A673 (cell line): ENCODE measurements around the gene MESD. TPM values are rescaled to one million over a fixed set of nuclear protein-coding genes. Genes with fewer than 3 reads are reported as not detected.

ENCODE experiments used
- BruUV-seq: library from RNA; stranded (reverse); fragments of 400-500 nt; replicated peaks from 2 replicates; lab custom pipeline; 2021; lab: Mats Ljungman, UMichigan
- CTCF ChIA-PET: fragments of 300-600 bp; sonication (Branson Sonifier 250); formaldehyde crosslinking; loops from one replicate; lab custom pipeline; 2022; ENCODE audit warnings: antibody characterized with exemption; lab: Charles Lee
- POLR2A ChIA-PET: fragments of 300-600 bp; sonication (Branson Sonifier 250); formaldehyde crosslinking; loops from one replicate; lab custom pipeline; 2022; ENCODE audit warnings: antibody characterized with exemption; ENCODE audit not compliant: low non-redundant PET; lab: Charles Lee
- DNase-seq: peaks from one replicate; pipeline ENCODE4 v3.0.0-alpha.2; 2015; ENCODE audit warnings: low spot score
- H3K27ac ChIP-seq: fragments of 200-600 bp; sonication (generic); 2 replicates; pipeline ENCODE4 v1.5.1; 2016; ENCODE audit warnings: mixed run types, low read depth, mild to moderate bottlenecking, mixed read lengths, antibody characterized with exemption, low read length; ENCODE audit not compliant: poor library complexity, severe bottlenecking
- H3K27me3 ChIP-seq: fragments of 200-600 bp; sonication (generic); replicated peaks from 2 replicates; pipeline ENCODE4 v1.6.1; 2017; ENCODE audit warnings: mixed run types, low read depth, mild to moderate bottlenecking, mixed read lengths, antibody characterized with exemption, low read length; ENCODE audit not compliant: insufficient read depth, poor library complexity
- H3K36me3 ChIP-seq: fragments of 200-600 bp; sonication (generic); 2 replicates; pipeline ENCODE4 v1.6.1; 2016; ENCODE audit warnings: mixed run types, mild to moderate bottlenecking, mixed read lengths, antibody characterized with exemption, low read length; ENCODE audit not compliant: insufficient read depth, poor library complexity, severe bottlenecking
- H3K4me1 ChIP-seq: fragments of 200-600 bp; sonication (generic); 2 replicates; pipeline ENCODE4 v1.6.1; 2017; ENCODE audit warnings: mixed run types, mild to moderate bottlenecking, mixed read lengths, antibody characterized with exemption, low read length; ENCODE audit not compliant: insufficient read depth, poor library complexity, severe bottlenecking
- H3K4me3 ChIP-seq: fragments of 200-600 bp; sonication (generic); 2 replicates; pipeline ENCODE4 v1.5.1; 2016; ENCODE audit warnings: low read depth, mixed run types, mild to moderate bottlenecking, mixed read lengths, low read length; ENCODE audit not compliant: poor library complexity, severe bottlenecking
- H3K9me3 ChIP-seq: fragments of 200-600 bp; sonication (generic); 2 replicates; pipeline ENCODE4 v1.6.1; 2016; ENCODE audit warnings: mixed run types, low read depth, mild to moderate bottlenecking, mixed read lengths, antibody characterized with exemption, low read length; ENCODE audit not compliant: poor library complexity, severe bottlenecking
- EZH2 ChIP-seq: fragments of 200-600 bp; sonication (generic); IDR thresholded peaks from 2 replicates; pipeline ENCODE4 v1.6.1; 2017; ENCODE audit warnings: borderline replicate concordance, low read depth, mild to moderate bottlenecking, mixed read lengths, antibody characterized with exemption, low read length; ENCODE audit not compliant: poor library complexity, severe bottlenecking
- intact Hi-C: fragments of 100-400 bp; cut with micrococcal nuclease; formaldehyde crosslinking; loops from one replicate; pipeline ENCODE4 v1.10.0; 2022; ENCODE audit not compliant: unreplicated experiment
- total RNA-seq: library from RNA; stranded (reverse); gene quantifications from 2 replicates; pipeline ENCODE4 v1.2.3, GENCODE V29; 2021
- TF ChIP-seq, protein P1 (sequence below): fragments of 300-800, 200-600 bp; sonication (generic); conservative IDR thresholded peaks from 2 replicates; pipeline ENCODE4 v1.5.1; 2017; ENCODE audit warnings: low read depth, mild to moderate bottlenecking, antibody characterized with exemption, low read length, moderate library complexity, mixed read lengths

MESD gene
- total RNA-seq, 1 experiment from 2014 or later = 28.1 TPM

DNA sequence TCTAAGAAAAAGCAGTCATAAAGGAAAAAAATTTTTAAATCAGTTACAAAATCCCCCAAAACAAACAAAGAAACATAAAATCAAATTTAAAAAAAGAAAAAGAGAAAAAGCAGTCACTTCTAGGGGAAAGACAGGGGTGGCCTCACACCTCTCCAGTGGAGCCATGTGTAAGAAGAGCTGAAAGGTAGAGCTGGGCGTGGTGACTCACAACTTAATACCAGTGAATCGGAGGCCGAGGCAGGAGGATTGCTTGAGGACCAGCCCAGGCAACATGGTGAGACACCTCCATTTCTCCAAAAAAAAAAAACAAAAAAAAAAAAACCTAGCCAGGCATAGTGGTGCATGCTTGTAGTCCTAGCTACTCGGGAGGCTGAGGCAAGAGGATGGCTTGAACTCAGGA, 14.7 kb downstream of the MESD start:
- Histone ChIP-seq H3K9me3 (no peaks in the 10 kb centered on the region), H3K27ac (no peak overlapping the region), H3K4me1 (peaks cover 10% of the 10 kb centered on the region), H3K36me3 (peaks cover 16% of the 10 kb centered on the region), H3K4me3 (no peak overlapping the region), H3K27me3 (no peaks in the 10 kb centered on the region)
- ChIA-PET POLR2A (interaction anchor here (0.6 kb wide), 2 partner anchors 212 to 241 kb away, joined by 3 to 5 read pairs; no protein-coding TSS in a partner anchor), CTCF (interaction anchor here (0.7 kb wide), 1 partner anchor 269 kb away, joined by 6 read pairs; no protein-coding TSS in a partner anchor)
- DNase-seq = no peak
- TF ChIP-seq, protein P1, sequence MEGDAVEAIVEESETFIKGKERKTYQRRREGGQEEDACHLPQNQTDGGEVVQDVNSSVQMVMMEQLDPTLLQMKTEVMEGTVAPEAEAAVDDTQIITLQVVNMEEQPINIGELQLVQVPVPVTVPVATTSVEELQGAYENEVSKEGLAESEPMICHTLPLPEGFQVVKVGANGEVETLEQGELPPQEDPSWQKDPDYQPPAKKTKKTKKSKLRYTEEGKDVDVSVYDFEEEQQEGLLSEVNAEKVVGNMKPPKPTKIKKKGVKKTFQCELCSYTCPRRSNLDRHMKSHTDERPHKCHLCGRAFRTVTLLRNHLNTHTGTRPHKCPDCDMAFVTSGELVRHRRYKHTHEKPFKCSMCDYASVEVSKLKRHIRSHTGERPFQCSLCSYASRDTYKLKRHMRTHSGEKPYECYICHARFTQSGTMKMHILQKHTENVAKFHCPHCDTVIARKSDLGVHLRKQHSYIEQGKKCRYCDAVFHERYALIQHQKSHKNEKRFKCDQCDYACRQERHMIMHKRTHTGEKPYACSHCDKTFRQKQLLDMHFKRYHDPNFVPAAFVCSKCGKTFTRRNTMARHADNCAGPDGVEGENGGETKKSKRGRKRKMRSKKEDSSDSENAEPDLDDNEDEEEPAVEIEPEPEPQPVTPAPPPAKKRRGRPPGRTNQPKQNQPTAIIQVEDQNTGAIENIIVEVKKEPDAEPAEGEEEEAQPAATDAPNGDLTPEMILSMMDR = no peak
- TF ChIP-seq EZH2 = no peak
- intact Hi-C loops = loop anchor here (5.0 kb wide), 2 partner anchors 408 to 518 kb away; no protein-coding TSS in a partner anchor
- BruUV-seq = no TSS peak

DNA sequence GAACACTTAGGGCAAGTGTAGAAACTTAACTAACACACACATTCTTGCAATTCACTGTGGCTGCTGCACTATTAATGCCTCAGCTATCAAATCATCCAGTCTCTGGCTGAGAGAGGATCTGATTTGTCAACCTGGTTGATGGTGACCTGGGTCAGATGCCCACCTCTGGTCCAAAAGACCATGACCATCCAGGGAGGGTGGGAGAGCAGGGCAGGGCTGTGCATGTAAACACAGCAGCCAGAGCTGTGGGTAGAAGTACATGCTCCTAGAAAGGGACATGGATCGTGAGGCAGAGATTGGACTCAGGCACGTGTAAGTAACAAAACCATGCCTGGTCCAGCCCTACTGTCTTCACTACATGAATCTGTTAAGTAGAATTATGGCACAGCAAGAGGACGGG, 17.3 kb downstream of the MESD start:
- intact Hi-C loops = loop anchor here (5.0 kb wide), 2 partner anchors 405 to 515 kb away; no protein-coding TSS in a partner anchor
- no peak overlapping the region for H3K27ac ChIP-seq
- BruUV-seq = no TSS peak
- H3K27me3 ChIP-seq = no peaks in the 10 kb centered on the region
- CTCF ChIA-PET = no interaction called here
- TF ChIP-seq EZH2 = no peak
- TF ChIP-seq, protein P1 = no peak
- peaks cover 3% of the 10 kb centered on the region for H3K4me1 ChIP-seq
- H3K4me3 ChIP-seq = no peak overlapping the region
- POLR2A ChIA-PET = no interaction called here
- DNase-seq = no peak
- H3K9me3 ChIP-seq = no peaks in the 10 kb centered on the region
- H3K36me3 ChIP-seq = peaks cover 4% of the 10 kb centered on the region

DNA sequence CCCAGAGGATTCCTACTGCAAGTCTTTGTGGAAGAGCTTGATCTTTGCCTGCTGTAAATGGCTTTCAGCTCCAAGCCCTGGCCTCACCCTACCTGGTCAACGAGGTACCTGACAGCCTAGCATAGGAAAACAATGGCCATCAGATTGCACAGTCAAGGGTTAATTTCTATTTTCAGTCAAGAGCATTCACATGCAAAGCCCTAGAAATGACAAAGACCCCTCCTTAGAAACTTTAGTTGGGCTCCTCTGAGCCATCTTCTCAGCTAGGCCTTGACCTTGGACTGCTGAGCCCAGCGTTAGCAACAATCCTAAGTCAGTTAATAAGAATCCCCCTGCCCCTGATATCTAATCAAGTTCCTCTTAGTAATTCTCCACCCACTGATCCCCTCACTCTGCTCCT, 18.5 kb downstream of the MESD start:
- Histone ChIP-seq H3K4me1 (peaks cover 3% of the 10 kb centered on the region), H3K27me3 (no peaks in the 10 kb centered on the region), H3K36me3 (peaks cover 4% of the 10 kb centered on the region), H3K9me3 (no peaks in the 10 kb centered on the region), H3K27ac (no peak overlapping the region), H3K4me3 (no peak overlapping the region)
- DNase-seq = no peak
- CTCF ChIA-PET = no interaction called here
- POLR2A ChIA-PET = no interaction called here
- no peak for TF ChIP-seq EZH2
- TF ChIP-seq, protein P1 = no peak
- BruUV-seq = no TSS peak
- intact Hi-C loops = loop anchor here (5.0 kb wide), 2 partner anchors 404 to 514 kb away; no protein-coding TSS in a partner anchor
